Measurements from ENCODE around the gene TXLNA. TPM values are rescaled to one million over a fixed set of nuclear protein-coding genes. Genes with fewer than 3 reads are reported as not detected.
A peak's percentile ranks its signal among the peaks of the same experiment; 100 is the strongest.

TXLNA gene
- total RNA-seq, 1 experiment from 2014 or later = 35.0 TPM

DNA sequence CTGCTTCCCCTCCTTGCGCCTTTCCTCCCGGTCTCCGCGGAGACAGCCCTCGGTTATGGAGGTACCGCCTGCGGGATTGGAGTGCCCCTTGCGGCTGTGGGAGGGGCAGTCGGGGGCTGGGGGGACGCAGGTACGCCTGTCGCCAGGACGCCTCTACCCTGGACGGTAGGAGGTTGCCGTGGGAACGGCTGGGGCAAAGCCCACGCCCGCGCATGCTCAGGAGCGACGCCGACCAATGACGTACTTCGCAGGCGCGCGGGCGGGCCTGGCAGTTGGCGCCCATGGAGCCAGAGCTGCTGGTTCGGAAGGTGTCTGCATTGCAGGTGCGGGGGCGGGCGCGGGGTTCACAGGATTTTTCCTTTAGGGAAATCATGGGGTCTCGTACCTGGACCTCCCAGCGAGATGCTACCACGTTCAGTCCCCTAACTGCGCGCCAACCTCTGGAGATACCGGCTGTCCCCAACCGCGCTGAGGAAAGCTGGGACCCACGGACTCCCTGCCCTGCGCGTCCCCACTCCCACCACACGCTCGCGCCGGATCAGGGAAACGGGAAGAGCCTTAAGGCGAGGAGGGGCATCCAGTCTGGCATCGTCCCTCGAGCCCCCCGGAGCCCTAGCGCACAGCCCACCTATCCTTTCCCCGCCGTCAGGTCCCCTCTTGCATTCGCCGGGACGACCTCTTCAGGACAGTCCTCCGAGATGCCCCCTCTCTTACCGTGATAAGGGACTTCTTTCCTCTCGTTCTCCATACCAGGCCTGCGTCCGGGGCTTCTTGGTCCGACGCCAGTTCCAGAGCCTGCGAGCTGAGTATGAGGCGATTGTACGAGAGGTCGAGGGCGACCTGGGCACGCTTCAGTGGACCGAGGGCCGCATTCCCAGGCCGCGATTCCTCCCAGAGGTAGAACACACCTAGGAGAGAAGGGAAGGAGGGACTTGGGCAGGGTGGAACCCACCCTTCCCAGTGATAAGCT is 26.2 kb downstream of the TXLNA start, which contains the start of gene IQCC:
Gene IQCC, plus strand, starts transcription at position 271 of the 970 bp plus-strand sequence. Its CDS starts 11 bp downstream, at position 282.
- H3K9me3 Mint-ChIP-seq (ENCODE audit: unreplicated experiment) = no peaks in the 10 kb centered on the region
- H3K27ac Mint-ChIP-seq (ENCODE audit: unreplicated experiment) = peak within 1 kb of the TSS; percentile 89
- H3K4me3 ChIP-seq (ENCODE audit: low read depth, low read length) = peak within 1 kb of the TSS; percentile 68
- BruUV-seq (replicated peaks) = TSS peak; percentile 70
- no peaks in the 10 kb centered on the region for H3K27me3 Mint-ChIP-seq (ENCODE audit: insufficient read depth, unreplicated experiment)
- ChIA-PET POLR2A (interaction anchor here (0.7 to 0.8 kb wide), 2 partner anchors 10 to 27 kb away, joined by 3 to 4 read pairs; partner anchors contain the start of gene TXLNA), CTCF (interaction anchor here (1.6 kb wide), 1 partner anchor 10 kb away, joined by 5 read pairs; no protein-coding TSS in a partner anchor)
- no peaks in the 10 kb centered on the region for H3K9me3 ChIP-seq
- peaks cover 23% of the 10 kb centered on the region for H3K36me3 Mint-ChIP-seq (ENCODE audit: insufficient read depth, unreplicated experiment)
- H3K27me3 ChIP-seq (replicated peaks; ENCODE audit: control insufficient read depth, insufficient read depth, low read length) = no peaks in the 10 kb centered on the region
- intact Hi-C loops (cut with micrococcal nuclease; ENCODE audit: unreplicated experiment) = no loop called here
- H3K4me1 ChIP-seq = peaks cover 4% of the 10 kb centered on the region; the same call in 1 of the 2 replicates
- H3K4me3 Mint-ChIP-seq (ENCODE audit: unreplicated experiment) = peak within 1 kb of the TSS; percentile 90
- DNase-seq = peak; percentile 89 to 91
- TF ChIP-seq, protein P1, sequence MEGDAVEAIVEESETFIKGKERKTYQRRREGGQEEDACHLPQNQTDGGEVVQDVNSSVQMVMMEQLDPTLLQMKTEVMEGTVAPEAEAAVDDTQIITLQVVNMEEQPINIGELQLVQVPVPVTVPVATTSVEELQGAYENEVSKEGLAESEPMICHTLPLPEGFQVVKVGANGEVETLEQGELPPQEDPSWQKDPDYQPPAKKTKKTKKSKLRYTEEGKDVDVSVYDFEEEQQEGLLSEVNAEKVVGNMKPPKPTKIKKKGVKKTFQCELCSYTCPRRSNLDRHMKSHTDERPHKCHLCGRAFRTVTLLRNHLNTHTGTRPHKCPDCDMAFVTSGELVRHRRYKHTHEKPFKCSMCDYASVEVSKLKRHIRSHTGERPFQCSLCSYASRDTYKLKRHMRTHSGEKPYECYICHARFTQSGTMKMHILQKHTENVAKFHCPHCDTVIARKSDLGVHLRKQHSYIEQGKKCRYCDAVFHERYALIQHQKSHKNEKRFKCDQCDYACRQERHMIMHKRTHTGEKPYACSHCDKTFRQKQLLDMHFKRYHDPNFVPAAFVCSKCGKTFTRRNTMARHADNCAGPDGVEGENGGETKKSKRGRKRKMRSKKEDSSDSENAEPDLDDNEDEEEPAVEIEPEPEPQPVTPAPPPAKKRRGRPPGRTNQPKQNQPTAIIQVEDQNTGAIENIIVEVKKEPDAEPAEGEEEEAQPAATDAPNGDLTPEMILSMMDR (IDR thresholded peaks at IDR 0.05; ENCODE audit: insufficient read depth in 1 of 2, low read depth in 1 of 2, low read length in 1 of 2, severe bottlenecking in 1 of 2, unreplicated experiment in 1 of 2) = peak; percentile 9 to 28
- no peaks in the 10 kb centered on the region for H3K4me1 Mint-ChIP-seq (ENCODE audit: low read depth, unreplicated experiment)
- H3K36me3 ChIP-seq (ENCODE audit: control insufficient read depth, insufficient read depth, low read length) = no peaks in the 10 kb centered on the region

DNA sequence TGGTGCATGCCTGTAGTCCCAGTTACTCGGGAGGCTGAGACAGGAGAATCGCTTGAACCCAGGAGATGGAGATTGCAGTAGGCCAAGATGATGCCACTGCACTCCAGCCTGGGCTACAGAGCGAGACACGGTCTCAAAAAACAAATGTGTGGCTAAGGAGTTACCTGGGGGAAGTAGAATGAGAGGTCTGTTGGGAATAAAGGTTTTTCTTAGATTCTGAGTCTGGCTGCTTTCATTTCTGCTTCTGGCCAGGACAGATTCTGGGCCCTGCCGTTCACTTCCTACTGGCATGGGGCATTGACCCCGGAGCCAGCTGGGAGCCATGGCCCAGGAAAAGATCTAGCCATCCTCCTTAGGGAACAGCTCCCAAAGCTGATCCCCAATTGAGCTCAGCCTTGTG is 29.0 kb downstream of the TXLNA start:
- Histone ChIP-seq H3K4me3 (ENCODE audit: low read depth, low read length) (no peak overlapping the region), H3K9me3 (no peaks in the 10 kb centered on the region), H3K4me1 (no peaks in the 10 kb centered on the region), H3K27me3 (replicated peaks; ENCODE audit: control insufficient read depth, insufficient read depth, low read length) (no peaks in the 10 kb centered on the region), H3K36me3 (ENCODE audit: control insufficient read depth, insufficient read depth, low read length) (no peaks in the 10 kb centered on the region)
- no peak overlapping the region for H3K4me3 Mint-ChIP-seq (ENCODE audit: unreplicated experiment)
- no peaks in the 10 kb centered on the region for H3K4me1 Mint-ChIP-seq (ENCODE audit: low read depth, unreplicated experiment)
- peaks cover 16% of the 10 kb centered on the region for H3K36me3 Mint-ChIP-seq (ENCODE audit: insufficient read depth, unreplicated experiment)
- no peak for DNase-seq
- intact Hi-C loops (cut with micrococcal nuclease; ENCODE audit: unreplicated experiment) = no loop called here
- POLR2A ChIA-PET = no interaction called here
- H3K27ac Mint-ChIP-seq (ENCODE audit: unreplicated experiment) = no peak overlapping the region
- BruUV-seq (replicated peaks) = no TSS peak
- no peaks in the 10 kb centered on the region for H3K9me3 Mint-ChIP-seq (ENCODE audit: unreplicated experiment)
- no peaks in the 10 kb centered on the region for H3K27me3 Mint-ChIP-seq (ENCODE audit: insufficient read depth, unreplicated experiment)
- CTCF ChIA-PET = no interaction called here
- TF ChIP-seq, protein P1 (IDR thresholded peaks at IDR 0.05; ENCODE audit: insufficient read depth in 1 of 2, low read depth in 1 of 2, low read length in 1 of 2, severe bottlenecking in 1 of 2, unreplicated experiment in 1 of 2) = no peak

DNA sequence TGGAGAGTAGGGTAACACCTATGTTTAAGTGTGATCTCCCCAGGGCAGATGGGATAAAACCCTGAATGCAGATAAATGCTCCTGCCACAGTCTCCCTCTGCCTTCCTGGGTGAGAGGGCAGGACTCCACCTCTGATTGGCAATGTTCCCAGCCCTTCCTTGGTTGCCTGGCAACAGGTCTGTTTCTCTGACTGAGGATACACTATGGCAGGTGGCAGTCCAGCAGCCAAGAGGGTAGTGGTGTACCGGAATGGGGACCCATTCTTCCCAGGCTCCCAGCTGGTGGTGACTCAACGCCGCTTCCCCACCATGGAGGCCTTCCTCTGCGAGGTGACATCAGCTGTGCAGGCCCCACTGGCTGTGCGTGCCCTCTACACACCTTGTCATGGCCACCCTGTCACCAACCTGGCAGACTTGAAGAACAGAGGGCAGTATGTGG is 29.4 kb downstream of the TXLNA start, which contains the start of gene DCDC2B:
Gene DCDC2B, plus strand, starts transcription at position 199 of the 438 bp plus-strand sequence. Its CDS starts 5 bp downstream, at position 204.
- Mint-ChIP-seq H3K27me3 (ENCODE audit: insufficient read depth, unreplicated experiment) (no peaks in the 10 kb centered on the region), H3K4me1 (ENCODE audit: low read depth, unreplicated experiment) (no peaks in the 10 kb centered on the region), H3K27ac (ENCODE audit: unreplicated experiment) (no peak within 1 kb of the TSS), H3K9me3 (ENCODE audit: unreplicated experiment) (no peaks in the 10 kb centered on the region), H3K36me3 (ENCODE audit: insufficient read depth, unreplicated experiment) (peaks cover 16% of the 10 kb centered on the region), H3K4me3 (ENCODE audit: unreplicated experiment) (no peak within 1 kb of the TSS)
- Histone ChIP-seq H3K27me3 (replicated peaks; ENCODE audit: control insufficient read depth, insufficient read depth, low read length) (no peaks in the 10 kb centered on the region), H3K9me3 (no peaks in the 10 kb centered on the region), H3K4me3 (ENCODE audit: low read depth, low read length) (no peak within 1 kb of the TSS), H3K4me1 (no peaks in the 10 kb centered on the region), H3K36me3 (ENCODE audit: control insufficient read depth, insufficient read depth, low read length) (no peaks in the 10 kb centered on the region)
- CTCF ChIA-PET = no interaction called here
- BruUV-seq (replicated peaks) = no TSS peak
- TF ChIP-seq, protein P1 (IDR thresholded peaks at IDR 0.05; ENCODE audit: insufficient read depth in 1 of 2, low read depth in 1 of 2, low read length in 1 of 2, severe bottlenecking in 1 of 2, unreplicated experiment in 1 of 2) = no peak
- POLR2A ChIA-PET = no interaction called here
- no peak for DNase-seq
- intact Hi-C loops (cut with micrococcal nuclease; ENCODE audit: unreplicated experiment) = no loop called here
